GM19395 (cell line): Measurements from ENCODE around the gene DCTD.
"Not testable (repeated sequence)": the region's sequence is repeated elsewhere in the genome, so short reads cannot be mapped to it uniquely, and the experiment has no call there.

ENCODE experiments used
- ATAC-seq: cut with Tn5 transposase; IDR thresholded peaks from one replicate; pipeline ENCODE4 v1.9.1; 2021; ENCODE audit warnings: mild to moderate bottlenecking, moderate library complexity; ENCODE audit not compliant: unreplicated experiment

The DCTD gene

DNA sequence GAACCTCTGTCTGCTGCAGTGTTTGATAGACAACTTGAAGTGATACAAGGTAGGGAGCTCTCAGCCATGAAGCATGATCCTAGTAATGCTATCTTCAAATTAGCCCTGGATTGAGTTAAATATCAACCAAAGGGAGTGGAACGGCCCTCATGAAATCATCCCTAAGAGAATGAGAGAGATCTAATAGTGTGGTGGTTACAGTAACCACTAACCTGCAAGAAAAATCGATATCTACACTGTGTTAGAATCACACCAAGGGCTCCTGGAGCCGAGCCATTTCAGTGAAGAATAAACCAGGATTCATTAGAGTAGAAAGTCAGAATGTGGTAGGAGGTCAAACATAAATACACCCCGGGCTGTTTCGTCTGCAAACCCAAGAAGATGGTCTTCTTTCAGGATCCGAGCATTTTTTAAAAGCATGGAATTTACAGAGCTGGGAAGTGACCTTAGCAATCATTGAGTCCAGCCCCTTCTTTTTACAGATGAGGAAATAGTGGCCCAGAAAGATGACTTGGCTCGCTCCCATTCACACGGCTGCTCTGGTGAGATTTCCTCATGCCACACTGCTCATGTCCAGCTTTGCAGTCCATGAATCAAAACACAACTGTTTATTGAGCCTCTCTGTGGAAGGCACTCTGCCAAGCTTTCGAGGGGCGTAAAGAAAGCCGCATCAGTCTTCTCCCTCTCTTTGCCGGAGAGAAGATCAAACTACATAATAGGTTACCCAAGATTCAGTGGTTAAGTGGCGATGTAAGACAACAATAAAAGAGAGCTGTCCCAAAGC, 5.5 kb upstream of the DCTD start:
- no peak for ATAC-seq

DNA sequence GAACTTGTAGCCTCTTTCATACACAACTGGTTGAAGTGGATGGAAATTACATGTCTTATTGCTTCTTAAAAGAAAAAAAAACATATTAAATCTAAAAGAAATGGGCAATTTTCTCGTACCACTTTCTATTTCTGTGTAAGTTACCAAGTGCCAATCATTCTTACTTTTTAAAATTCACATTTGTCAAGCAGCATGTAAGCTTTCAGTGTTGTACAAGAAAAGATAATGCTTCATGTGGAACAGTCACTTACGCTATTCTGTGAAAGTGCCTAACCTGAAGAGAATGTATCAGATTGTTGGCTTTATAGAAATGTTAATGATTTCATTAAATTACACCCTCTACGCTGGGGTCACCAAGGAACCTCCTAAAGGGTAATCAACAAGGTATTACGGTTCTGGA, 4.4 kb upstream of the DCTD start:
- ATAC-seq = no peak

DNA sequence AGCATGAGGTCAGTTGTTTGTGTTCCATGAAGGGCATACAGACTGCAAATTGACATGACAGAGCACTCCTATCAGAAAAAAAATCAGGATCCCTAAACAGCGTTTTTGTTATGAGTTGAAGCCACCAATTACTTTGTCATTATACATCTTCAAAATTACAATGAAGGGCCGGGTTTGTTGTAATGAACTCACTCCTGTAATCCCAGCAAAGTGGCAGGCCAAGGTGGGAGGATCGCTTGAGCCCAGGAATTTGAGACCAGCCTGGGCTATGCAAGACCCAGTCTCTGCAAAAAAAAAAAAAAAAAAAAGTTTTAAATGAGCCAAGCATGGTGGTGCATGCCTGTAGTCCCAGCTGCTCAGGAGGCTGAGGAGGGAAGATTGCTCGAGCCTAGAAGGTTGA, 3.5 kb upstream of the DCTD start:
- no peak for ATAC-seq

DNA sequence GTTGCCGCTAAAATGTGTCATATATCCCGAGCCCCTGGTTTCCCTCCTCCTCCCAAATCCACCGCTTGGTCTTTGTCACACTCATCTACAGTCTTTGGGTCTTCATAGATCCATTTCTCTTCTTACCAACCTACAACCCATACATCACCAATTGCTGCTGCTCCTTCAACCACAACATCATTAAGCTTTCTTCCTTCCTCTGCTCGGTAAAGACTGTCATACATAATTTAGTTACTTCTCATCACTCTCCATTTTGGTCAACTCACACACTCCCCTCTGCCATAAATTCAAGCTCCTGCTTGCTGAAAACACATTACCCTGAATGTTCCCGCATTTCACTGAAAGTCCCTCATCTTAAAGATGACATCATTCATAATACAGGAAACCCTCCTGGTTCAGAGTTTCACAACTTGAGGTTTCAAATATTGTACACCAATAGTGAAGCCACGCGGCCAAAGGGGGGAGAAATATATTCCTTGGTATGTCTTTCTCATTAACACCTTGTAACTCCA, 1.7 kb upstream of the DCTD start:
- ATAC-seq = peak; percentile 42

DNA sequence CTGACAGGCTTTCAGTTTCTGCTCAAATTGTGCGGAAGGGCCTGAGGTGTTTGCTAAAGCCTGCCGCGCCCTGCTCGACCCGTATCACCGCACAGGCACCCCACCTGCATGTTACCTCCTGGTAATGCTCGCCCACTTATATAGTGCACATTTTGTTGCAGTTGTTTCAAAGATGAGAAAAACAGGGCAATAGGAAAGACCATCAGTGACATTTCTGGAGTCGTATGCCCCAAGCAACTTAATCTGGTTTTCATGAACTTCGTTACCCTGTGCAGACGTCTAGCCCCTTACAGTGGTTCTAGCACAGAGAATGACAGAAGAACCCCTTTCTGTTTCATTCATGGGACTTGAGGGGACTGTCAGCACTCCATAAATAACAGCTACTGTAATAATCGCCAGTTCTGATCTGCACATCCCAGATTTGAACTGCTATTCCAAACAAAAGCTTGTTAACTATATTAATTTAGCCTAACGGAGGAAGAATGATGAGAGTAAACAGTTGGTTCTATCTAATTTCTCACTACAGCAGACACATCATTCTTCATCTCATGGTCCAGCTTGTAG, 940 bp upstream of the DCTD start:
- ATAC-seq = peak; percentile 38

DNA sequence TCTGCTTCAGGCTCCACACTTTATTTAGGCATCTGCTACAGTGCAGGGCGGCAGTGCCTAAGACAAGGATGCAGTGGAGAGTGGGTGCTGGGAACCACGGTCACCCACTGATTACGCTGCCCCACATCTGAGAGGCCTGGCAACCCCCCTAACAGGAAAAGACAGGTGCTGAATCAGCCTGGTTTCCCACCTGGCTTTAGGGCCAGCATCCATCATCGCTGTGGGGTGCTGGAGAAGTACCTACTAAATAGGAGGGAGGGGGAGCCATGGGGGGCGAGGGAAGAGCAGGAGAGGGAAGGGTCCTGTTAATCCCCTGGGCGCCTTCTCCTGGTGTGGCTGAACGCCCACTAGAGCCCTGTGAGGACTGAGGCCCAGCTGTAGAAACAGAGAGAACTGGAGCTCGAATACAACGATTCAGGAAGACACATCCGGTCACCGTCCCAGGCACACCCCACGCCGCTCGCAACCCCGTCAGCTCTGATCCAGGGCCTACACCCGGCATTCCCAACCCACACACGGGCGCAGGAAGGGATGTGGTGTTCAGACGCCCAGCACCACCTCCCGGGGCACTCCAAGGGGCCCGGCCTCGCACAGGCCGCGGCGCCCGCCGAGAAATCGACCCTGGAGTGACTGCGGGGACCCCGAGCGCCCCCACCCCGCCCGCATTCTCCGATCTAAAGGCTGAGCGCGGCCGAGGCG, 554 bp downstream of the DCTD start:
- peak; percentile 29 for ATAC-seq

DNA sequence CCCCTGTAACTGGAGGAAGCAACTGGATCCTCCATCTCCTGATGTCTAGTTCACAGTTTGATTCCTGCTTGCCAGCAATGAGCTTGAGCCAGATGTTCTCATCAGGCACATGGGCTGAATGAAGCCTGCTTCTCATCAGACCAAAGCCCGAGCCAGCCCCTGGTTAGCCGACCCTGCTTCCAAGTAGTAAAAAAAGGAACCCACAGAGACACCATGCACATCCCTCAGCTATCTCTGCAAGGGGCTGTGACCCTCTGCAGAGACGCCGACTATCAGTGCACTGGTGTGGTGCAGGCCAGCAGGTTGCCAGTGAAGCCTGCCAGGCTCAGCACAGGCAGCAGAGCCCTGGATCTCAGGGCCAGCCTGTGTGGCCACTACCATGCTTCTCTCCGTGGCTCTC, 2.8 kb downstream of the DCTD start:
- no peak for ATAC-seq

DNA sequence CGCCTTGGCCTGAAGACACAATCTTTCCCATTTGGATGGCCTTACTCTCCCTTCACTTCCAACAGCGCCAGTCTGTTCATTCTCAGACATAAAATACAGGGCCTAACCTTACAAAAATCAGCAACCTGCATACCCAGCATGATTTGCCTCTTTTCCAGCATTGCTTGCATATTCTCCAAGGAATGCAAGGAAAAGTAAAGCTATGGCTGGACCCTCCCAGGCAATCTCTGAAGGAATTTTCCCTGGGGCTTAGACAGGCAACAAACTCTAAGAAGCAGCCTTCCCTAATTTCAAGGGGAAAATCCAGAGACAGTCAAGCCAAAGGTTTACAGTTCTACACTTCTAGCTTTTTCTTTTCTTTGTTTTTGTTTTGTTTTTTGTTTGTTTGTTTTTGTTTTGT, 3.6 kb downstream of the DCTD start:
- ATAC-seq = no peak

DNA sequence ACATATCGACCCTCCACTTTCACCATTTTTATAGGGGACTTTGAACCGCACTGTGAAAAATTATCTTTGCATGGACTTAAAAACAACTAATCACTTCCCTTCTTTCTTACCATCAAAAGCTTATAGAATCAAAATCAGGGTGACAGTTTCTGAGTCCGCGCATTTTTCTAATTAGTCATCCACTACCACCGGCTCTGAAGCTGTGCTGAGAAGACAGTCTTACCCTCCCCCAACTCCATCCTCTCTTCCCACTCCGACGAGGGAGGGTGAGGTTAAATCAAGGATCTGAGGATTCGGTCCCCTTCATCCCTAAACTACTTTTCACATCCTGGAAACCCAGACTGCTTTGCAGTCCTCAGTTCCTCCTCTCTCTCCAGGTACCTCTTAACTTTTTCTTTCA, 4.2 kb downstream of the DCTD start:
- no peak for ATAC-seq

DNA sequence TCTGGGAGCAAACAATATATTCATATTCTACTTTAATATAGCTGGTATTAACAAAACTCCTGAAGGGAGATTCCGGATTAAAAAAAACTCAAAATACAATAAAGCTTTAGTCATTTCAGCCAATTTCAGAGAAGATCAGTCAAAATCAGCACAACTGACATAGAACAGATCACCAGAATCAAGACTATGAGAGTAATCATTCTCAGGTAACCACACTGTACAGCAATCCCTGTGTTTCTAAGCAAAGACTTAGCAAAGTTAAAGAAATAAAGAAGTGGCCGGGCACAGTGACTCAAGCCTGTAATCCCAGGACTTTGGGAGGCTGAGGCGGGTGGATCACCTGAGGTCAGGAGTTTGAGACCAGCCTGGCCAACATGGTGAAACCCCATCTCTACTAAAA, 9.1 kb downstream of the DCTD start:
- ATAC-seq = no peak

DNA sequence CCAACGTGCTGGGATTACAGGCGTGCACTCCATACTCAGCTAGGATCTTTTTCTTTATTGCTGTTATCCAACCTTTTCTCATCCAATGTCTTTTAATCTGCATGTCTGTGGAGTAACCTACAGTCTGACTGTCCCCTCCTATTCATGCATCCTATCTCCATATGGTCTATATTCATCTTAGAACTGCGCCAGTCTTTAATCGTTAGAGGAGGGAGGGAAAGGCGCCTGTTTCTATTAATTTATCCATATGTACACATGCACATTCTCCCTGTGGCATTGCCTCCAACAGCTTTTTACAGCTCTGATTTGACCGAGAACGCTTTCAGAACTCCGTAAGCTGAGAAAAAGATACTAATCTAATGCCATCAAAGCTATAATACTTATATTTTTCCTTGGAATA, 9.8 kb downstream of the DCTD start:
- no peak for ATAC-seq

DNA sequence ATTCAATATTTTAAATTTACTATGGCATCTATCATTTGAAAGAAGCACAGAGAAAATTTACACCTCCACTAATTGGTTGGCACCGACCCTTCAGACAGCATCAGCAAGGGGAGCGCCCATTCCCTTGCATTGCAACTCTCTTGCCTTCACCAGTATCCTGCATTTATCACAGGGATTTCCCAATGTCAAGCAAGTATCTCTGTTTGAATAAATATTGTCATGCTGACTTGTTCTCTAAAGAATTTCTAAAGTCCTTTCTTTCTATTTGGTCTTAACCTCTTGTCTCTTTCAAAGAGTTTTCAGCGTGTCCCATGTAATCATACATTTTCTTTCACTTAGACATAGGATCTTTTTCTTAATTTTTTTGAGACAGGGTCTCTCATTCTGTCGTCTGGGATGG, 10.4 kb downstream of the DCTD start:
- no peak for ATAC-seq

DNA sequence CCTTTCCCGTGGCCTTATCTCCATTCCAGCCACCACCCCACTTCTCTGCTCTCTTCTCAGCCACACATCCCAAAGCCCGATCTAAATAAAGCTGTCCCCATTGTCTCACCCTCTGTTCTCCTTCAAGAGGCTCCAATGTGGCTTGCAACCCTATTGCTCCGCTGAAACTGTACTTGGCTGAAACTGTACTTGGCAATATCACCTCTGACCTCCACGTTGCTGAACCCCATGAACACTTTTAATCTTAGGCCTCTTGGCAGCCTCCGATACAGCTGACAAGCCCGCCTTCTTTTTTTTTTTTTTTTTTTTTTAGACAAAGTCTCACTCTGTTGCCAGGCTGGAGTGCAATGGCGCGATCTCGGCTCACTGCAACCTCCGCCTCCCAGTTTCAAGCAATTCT, 12.1 kb downstream of the DCTD start:
- no peak for ATAC-seq

DNA sequence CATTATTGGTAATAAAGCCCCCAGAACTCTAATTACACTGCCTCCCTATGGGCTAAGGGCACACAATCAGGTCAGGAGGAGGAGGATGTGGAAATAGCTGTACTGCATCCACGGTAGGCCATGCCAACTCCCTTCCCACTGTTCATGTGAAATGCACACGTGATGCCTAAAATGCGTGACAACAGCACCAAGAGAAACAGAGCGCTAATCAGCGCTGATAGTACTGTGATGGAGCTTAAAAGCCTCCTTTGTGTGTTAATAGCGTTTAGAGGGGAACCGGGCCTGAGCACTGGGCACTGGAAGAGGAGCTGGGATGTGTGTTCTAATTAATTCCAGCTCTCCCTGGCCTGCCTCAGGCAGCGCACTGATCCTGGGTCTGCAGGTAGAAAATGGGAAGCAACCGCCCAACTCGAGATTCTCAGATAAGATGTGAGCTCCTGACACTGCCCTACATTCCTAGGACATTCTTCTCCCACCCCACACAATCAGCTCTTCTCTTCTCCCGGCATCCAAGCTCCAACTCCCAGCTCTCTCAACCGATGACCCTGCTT, 12.9 kb downstream of the DCTD start:
- no peak for ATAC-seq

DNA sequence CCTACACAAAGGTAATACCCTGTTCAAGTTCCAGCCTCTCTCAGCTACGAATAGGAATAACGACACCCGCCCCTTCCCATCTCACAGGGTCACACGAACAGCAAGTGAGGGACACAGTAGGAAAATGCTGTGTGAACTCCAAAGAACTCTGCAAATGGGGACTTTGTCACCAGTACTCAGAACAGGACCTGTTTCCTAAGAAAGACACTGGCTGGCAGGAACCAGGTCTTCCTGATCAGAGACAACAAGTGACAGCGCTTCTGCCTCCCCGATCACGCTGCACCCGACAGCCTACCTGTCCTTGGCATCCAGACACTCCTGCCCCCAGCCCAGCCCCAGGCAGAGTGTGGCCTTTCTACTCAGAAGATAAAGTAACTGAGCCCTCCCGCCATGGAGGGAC, 14.2 kb downstream of the DCTD start:
- ATAC-seq = no peak

DNA sequence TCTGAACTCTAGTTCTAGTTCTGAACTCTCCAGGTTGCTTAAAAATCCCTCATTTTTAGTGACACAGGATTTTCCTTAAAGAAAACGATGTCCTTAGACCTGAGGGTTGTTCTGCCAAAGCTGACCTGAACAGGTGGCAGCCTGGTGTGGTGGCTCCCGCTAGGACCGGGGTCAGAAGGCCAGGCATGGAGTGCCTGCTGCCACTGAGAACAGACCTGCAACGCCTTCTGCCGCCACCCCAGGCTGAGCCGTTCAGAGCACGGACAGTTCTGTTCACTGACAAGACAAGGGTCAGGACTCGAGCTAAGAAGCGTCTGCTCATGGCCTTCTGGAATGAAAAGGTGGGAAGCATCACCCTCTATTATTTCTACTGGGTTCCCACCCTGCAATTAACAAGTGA, 15.8 kb downstream of the DCTD start:
- ATAC-seq = no peak

DNA sequence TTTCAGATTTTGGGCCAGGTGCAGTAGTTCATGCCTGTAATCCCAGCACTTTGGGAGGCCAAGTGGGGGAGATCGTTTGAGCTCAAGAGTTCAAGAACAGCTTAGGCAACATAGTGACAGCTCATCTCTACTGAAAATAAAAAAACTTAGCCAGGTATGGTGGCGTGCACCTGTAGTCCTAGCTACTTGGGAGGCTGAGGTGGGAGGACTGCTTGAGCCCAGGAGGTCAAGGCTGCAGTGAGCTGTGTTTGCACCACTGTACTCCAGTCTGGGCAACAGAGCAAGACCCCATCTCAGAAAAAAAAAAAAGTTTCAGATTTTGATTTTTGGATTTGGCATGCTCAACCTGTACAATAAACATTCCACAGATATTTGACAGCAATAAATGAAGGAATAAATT, 17.2 kb downstream of the DCTD start:
- not testable (repeated sequence) for ATAC-seq

DNA sequence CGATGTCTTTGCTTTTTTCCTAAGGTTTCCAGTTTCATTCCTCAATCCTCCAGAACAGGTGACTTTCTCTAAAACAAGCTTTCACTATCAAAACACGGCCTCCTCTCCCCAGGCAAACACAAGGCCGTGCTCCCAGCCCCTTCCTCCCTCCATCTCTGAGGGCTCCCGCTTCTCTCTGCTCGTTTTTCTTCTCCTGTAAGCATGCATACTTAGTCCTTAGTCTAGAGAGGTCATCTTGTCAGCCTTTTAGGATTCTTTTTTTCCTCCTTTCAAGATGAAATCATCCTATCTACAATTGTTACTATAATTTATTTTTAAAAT, 18.7 kb downstream of the DCTD start:
- ATAC-seq = no peak

DNA sequence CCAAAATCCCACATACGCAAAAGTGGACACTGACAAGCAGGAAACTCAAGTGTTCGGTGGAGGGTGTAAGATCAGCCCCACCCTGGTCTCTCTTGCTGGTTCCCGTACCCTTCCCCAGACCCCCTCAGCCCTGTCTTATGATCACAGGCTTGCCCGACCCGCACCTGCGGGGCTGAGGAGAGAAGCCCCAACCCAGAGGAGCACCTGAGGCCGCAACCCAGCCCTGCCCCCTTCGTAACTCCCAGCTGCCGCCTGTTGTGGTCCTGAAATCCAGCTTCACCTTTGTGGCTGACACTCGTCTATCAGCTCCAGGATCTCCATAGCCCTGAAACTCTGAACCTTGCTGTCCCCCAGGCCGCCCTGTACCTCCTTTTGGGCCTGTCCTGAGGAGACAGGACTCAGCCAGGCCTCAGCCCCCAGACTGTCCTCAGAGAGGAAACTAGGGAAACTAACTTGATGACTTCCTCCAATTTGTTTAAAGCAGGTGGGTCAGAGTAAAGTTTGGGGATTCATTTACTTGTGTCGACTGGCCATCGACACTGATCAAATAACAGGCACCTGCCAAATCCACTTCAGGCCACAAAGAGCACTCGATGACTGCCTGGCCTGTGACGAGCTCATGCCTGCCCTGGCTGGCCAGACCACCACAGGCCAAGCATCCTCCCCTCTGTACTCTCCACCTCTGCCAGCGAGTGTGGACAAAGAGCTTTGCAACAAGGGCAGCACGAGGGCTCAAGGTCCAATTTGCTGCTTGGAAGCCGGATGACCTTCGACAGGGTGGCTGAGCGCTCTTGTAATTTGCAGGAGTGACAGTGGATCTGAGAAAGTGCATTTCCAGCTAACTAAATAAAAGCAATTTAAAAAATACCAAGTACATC, 19.3 kb downstream of the DCTD start:
- no peak for ATAC-seq

DNA sequence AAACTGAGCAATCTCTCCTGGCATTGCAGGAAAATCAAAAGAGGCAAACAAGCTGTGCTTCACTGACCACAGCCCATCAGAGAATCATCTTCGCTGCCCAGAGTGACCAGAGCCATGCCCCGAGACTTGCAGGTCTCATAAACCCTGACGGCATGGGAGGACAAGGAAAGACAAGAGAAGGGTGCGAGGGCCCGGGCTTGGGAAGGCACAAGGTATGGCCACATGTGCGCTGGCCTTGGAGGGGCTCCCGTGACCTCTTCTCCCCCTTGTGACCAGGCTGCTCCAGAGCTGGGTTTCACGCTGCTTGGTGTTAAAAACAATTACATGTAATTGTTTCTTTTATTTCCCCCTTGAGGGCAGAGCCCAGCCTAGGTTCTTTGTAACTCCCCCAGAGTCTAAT, 20.8 kb downstream of the DCTD start:
- no peak for ATAC-seq

DNA sequence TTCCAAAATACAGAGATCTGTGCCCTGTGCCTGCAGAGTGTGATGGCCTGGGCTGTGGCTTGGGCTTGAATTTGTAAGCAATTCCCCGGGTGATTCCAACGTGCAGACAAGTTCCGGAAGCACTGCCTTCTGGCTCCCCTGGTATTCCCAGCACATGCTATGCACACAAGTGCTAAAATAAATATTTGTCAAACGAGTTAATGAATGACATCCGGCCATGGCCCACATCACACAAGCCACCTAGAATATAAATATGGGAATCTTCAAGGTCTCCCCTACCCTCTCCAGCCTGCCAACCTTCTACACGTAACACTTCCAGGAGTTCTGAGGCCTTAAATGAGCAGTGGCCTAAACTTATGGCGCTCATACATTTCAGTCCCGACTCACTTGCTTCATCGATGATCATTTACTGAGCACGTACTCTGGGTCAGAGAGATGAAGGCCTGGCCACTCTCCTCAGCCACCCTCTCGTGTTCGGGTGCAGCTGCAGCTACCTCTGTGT, 21.3 kb downstream of the DCTD start:
- ATAC-seq = no peak
